ENCODE data around the gene SMARCB1. TPM values are rescaled to one million over a fixed set of nuclear protein-coding genes. Genes with fewer than 3 reads are reported as not detected.

SMARCB1 gene
- total and polyA plus RNA-seq, 12 donors, result 26.8 to 73.1 (median 39.8) TPM

- no peak for DNase-seq
- Histone ChIP-seq H3K4me3 (no peak overlapping the region), H3K27ac (peak overlapping the region in 8 of 10 donors; percentile 75 to 95 (median 91)), H3K4me1 (peaks cover 16 to 77% (median 56%) of the 10 kb centered on the region in 9 donors), H3K27me3 (no peaks in the 10 kb centered on the region), H3K9me3 (no peaks in the 10 kb centered on the region), H3K36me3 (peaks cover 0 to 40% (median 0%) of the 10 kb centered on the region in 9 donors)
- TF ChIP-seq CTCF (IDR thresholded peaks at IDR 0.05), result no peak
- WGBS, 2 donors, result 90 to 94% methylated on average over 12 of the region's 12 CpGs
- intact Hi-C loops (cut with DNase I), result no loop called here
- ATAC-seq, result no peak
Observed at GRCh38 chr22:23837496-23837859, 50.7 kb downstream of the SMARCB1 start.

DNA sequence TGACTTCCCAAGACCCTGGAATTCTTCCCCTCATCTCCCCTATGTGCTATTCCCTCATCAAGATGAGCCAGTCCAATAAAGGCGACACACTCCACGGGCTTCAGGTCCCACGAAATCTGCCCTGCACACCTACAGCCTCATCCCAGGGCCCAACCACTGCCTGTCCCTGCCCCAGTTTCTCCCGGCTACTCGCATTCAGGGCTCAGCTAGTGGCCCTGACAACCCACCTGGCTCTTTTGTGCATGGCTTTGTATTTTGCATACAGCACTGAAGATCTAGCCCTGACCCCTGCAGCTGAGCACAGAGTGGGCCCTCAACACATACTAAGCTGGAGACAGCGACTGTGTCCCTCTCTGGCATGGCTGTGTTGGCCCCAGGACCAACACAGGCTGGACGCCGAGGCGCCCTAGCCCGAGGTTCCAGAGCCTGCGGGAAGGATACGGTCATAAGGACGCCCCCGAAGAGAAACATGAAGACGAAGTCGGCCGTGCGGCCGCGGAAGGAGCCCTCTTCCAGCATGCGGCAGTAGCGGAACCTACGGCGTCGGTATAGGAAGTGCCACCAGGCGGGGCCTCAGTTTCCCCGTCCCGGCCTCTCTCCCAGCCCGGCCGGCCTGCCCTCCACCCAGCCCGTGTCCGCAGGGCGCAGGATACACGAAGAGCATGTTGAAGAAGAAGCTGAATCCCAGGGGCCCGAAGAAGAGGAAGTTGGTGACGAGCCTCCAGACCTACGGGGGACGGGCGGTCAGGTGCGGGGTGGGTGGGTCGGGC, 51.3 kb downstream of the SMARCB1 start:
- Histone ChIP-seq H3K36me3 (peaks cover 0 to 37% (median 0%) of the 10 kb centered on the region in 9 donors), H3K9me3 (no peaks in the 10 kb centered on the region), H3K27me3 (no peaks in the 10 kb centered on the region), H3K4me3 (peak overlapping the region; percentile 14 to 58 (median 50)), H3K27ac (peak overlapping the region in 8 of 10 donors; percentile 6 to 94 (median 82)), H3K4me1 (peaks cover 14 to 73% (median 50%) of the 10 kb centered on the region in 9 donors)
- DNase-seq (no peak), ATAC-seq (no peak)
- TF ChIP-seq CTCF (IDR thresholded peaks at IDR 0.05), result no peak
- intact Hi-C loops (cut with DNase I), result no loop called here
- 41 to 46% methylated on average over 41 of the region's 41 CpGs for WGBS, 2 donors

DNA sequence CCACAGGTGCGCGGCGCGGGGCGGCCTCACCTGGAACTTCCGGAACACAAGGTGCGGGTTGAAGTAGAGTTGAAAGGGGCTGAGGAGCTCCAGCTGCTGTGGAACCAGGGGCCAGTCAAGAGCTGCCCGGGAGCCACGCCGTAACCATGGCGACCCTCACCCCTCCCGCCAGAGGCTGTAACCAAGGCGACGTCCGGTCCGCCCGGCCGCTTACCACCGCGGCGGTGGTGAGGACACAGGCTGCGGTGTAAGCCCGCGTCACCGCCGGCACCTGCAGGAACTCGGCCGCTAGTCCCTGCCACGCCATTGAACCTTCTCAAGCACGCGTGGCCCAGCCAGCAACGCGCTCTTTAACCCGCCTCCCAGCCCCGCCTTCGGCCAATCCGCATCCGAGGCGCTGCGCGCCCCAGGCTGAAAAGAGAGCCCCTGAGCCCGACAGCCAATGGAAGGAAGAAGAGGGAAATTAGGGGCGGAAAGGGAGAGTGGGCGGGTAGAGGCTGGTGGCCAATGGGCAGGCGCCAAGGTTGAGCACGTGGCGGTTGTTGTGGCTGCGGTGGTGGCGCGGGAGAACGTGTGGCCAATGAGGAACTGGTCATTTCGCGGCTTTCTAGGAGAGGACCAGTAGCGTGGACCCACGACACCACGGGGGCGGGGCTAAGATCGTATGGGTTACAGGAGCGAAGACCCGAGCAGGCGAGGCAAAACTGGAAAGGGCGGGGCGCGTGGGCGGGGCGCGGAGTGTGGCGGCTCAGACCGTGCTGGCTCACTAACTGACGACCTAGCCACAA, 52.1 kb downstream of the SMARCB1 start, which contains the start of gene DERL3:
Gene DERL3 (minus strand): TSS at position 326 of the 788 bp plus-strand sequence. CDS start 19 bp downstream, at position 307.
- H3K27me3 ChIP-seq, result no peaks in the 10 kb centered on the region
- ATAC-seq, result peak; percentile 56 to 91 (median 79)
- intact Hi-C loops (cut with DNase I), result no loop called here
- peak within 1 kb of the TSS in 8 of 10 donors; percentile 6 to 94 (median 82) for H3K27ac ChIP-seq
- no peaks in the 10 kb centered on the region for H3K9me3 ChIP-seq
- H3K36me3 ChIP-seq, result peaks cover 0 to 29% (median 0%) of the 10 kb centered on the region in 9 donors
- H3K4me3 ChIP-seq, result peak within 1 kb of the TSS; percentile 14 to 58 (median 50)
- peak; percentile 96 to 97 for DNase-seq
- peaks cover 9 to 66% (median 42%) of the 10 kb centered on the region in 9 donors for H3K4me1 ChIP-seq
- TF ChIP-seq CTCF (IDR thresholded peaks at IDR 0.05), result no peak
- WGBS, 2 donors, result 3 to 5% methylated on average over 66 to 70 of the region's 70 CpGs

- ATAC-seq, result no peak
- intact Hi-C loops (cut with DNase I), result loop anchor here in 4 of 10 donors (5.0 to 10.0 kb wide), 4 partner anchors 53 to 215 kb away; partner anchors contain the start of genes DRICH1 (in 1 of the 4) and SMARCB1 (in 1 of the 4)
- Histone ChIP-seq H3K4me3 (no peak overlapping the region), H3K27ac (no peak overlapping the region), H3K4me1 (peaks cover 17 to 66% (median 41%) of the 10 kb centered on the region in 9 donors), H3K27me3 (no peaks in the 10 kb centered on the region), H3K36me3 (peaks cover 0 to 18% (median 0%) of the 10 kb centered on the region in 9 donors), H3K9me3 (no peaks in the 10 kb centered on the region)
- TF ChIP-seq CTCF (IDR thresholded peaks at IDR 0.05), result no peak
- no peak for DNase-seq
- 72 to 75% methylated on average over 7 of the region's 7 CpGs for WGBS, 2 donors
Observed at GRCh38 chr22:23840026-23840425, 53.3 kb downstream of the SMARCB1 start.

Measured in heart right ventricle (tissue), 16 donors.